Sigmoid colon (tissue), 7 donors: ENCODE measurements around the gene SLC38A4. TPM values are rescaled to one million over a fixed set of nuclear protein-coding genes. Genes with fewer than 3 reads are reported as not detected.

Experiments
- DNase-seq: peaks from one replicate; pipeline ENCODE4 v3.0.0-alpha.2; 2019
- H3K27ac ChIP-seq, 4 donors: fragments of 200-600 bp; sonication (generic); one replicate each; pipeline ENCODE4 v1.5.1; 2016 to 2019; ENCODE audit warnings: mild to moderate bottlenecking in 1 of 4
- H3K27me3 ChIP-seq, 3 donors: fragments of 200-600 bp; sonication (generic); one replicate each; pipeline ENCODE4 v1.5.1; 2019; ENCODE audit warnings: mild to moderate bottlenecking in 1 of 3
- H3K36me3 ChIP-seq, 4 donors: fragments of 200-600 bp; sonication (generic); one replicate each; pipeline ENCODE4 v1.5.1; 2016 to 2019
- H3K4me1 ChIP-seq, 4 donors: fragments of 200-600 bp; sonication (generic); one replicate each; pipeline ENCODE4 v1.5.1; 2017 to 2019
- H3K4me3 ChIP-seq, 4 donors: fragments of 200-600 bp; sonication (generic); one replicate each; pipeline ENCODE4 v1.5.1; 2017 to 2019; ENCODE audit warnings: mild to moderate bottlenecking in 2 of 4, moderate library complexity in 1 of 4
- H3K9me3 ChIP-seq, 4 donors: fragments of 200-600 bp in 3 of 4; sonication (generic) in 3 of 4; one replicate each; pipeline versions ENCODE4 v1.5.1 to v1.6.1; 2013 to 2019
- CTCF ChIP-seq, 4 experiments: fragments of 450-650 bp in 3 of 4; fragments of 200-600 bp in 1 of 4; IDR thresholded peaks; one replicate each; pipeline ENCODE4 v1.5.1; 2016 to 2019; ENCODE audit warnings: antibody characterized with exemption in 4 of 4, mild to moderate bottlenecking in 3 of 4, moderate library complexity in 2 of 4
- EP300 ChIP-seq, 4 donors: sonication (generic); formaldehyde crosslinking; IDR thresholded peaks; one replicate each; pipeline ENCODE4 v1.6.1; 2017; ENCODE audit warnings: antibody characterized with exemption in 4 of 4
- POLR2A ChIP-seq, 2 donors: fragments of 450-650 bp; IDR thresholded peaks; one replicate each; pipeline ENCODE4 v1.6.1; 2016; ENCODE audit warnings: antibody characterized with exemption in 2 of 2, mild to moderate bottlenecking in 2 of 2, moderate library complexity in 2 of 2
- POLR2AphosphoS5 ChIP-seq, 4 donors: sonication (generic); formaldehyde crosslinking; IDR thresholded peaks; one replicate each; pipeline ENCODE4 v1.6.1; 2017; ENCODE audit warnings: antibody characterized with exemption in 4 of 4
- WGBS, 2 donors: extraction: QIAGEN DNeasy Blood & Tissue Kit; methylation state at CpG; one replicate each; pipeline ENCODE4 v1.1.7; 2013; 5-methylcytosine and 5-hydroxymethylcytosine counted together
- intact Hi-C: fragments of 100-400 bp; cut with DNase I; formaldehyde crosslinking; loops from one replicate; pipeline ENCODE4 v1.15.1; 2023
- polyA plus RNA-seq, 3 donors: library from polyadenylated mRNA; stranded (reverse); fragments of 200-250 nt; gene quantifications; one replicate each; pipeline ENCODE4 v1.2.3, GENCODE V29; 2013
- total RNA-seq, 4 donors: library from RNA; depleted of rRNA; stranded (reverse); fragments of >200 nt; gene quantifications; one replicate each; pipeline ENCODE4 v1.1.0, GENCODE V29; 2016
- donor health status: healthy with polysubstance abuse.
- donor health status: Bipolar disorder and iron deficiency.
- donor health status: healthy.

Gene SLC38A4
- total and polyA plus RNA-seq, 7 donors: 0.39 to 3.5 (median 0.68) TPM

GRCh38 chr12:46792925-46793324, 32.9 kb downstream of the SLC38A4 start:
- H3K4me1 ChIP-seq: no peaks in the 10 kb centered on the region
- TF ChIP-seq CTCF (IDR thresholded peaks at IDR 0.05) (no peak), POLR2A (IDR thresholded peaks at IDR 0.05) (no peak), POLR2AphosphoS5 (IDR thresholded peaks at IDR 0.05) (no peak), EP300 (IDR thresholded peaks at IDR 0.05) (no peak)
- H3K4me3 ChIP-seq: no peak overlapping the region
- no peaks in the 10 kb centered on the region for H3K27me3 ChIP-seq
- 94 to 96% methylated on average over 3 of the region's 3 CpGs for WGBS, 2 donors
- H3K36me3 ChIP-seq: no peaks in the 10 kb centered on the region
- no peak for DNase-seq
- no peak overlapping the region for H3K27ac ChIP-seq
- no peaks in the 10 kb centered on the region for H3K9me3 ChIP-seq
- intact Hi-C loops: no loop called here

- H3K4me1 ChIP-seq: peaks cover 0 to 21% (median 2%) of the 10 kb centered on the region in 4 donors
- intact Hi-C loops: no loop called here
- H3K27ac ChIP-seq: no peak overlapping the region
- H3K4me3 ChIP-seq: no peak overlapping the region
- DNase-seq: no peak
- H3K9me3 ChIP-seq: no peaks in the 10 kb centered on the region
- 93 to 94% methylated on average over 1 of the region's 1 CpG for WGBS, 2 donors
- H3K36me3 ChIP-seq: no peaks in the 10 kb centered on the region
- no peak for TF ChIP-seq CTCF (IDR thresholded peaks at IDR 0.05)
- TF ChIP-seq POLR2AphosphoS5 (IDR thresholded peaks at IDR 0.05): no peak
- no peak for TF ChIP-seq EP300 (IDR thresholded peaks at IDR 0.05)
- no peak for TF ChIP-seq POLR2A (IDR thresholded peaks at IDR 0.05)
- H3K27me3 ChIP-seq: no peaks in the 10 kb centered on the region
Measured at GRCh38 chr12:46790066-46790465, 35.7 kb downstream of the SLC38A4 start.

- DNase-seq: no peak
- intact Hi-C loops: no loop called here
- TF ChIP-seq POLR2A (IDR thresholded peaks at IDR 0.05) (no peak), EP300 (IDR thresholded peaks at IDR 0.05) (no peak), POLR2AphosphoS5 (IDR thresholded peaks at IDR 0.05) (no peak), CTCF (IDR thresholded peaks at IDR 0.05) (no peak)
- WGBS, 2 donors: 77 to 79% methylated on average over 5 of the region's 5 CpGs
- Histone ChIP-seq H3K9me3 (no peaks in the 10 kb centered on the region), H3K4me3 (no peak overlapping the region), H3K4me1 (peaks cover 0 to 33% (median 12%) of the 10 kb centered on the region in 4 donors), H3K36me3 (no peaks in the 10 kb centered on the region), H3K27me3 (no peaks in the 10 kb centered on the region), H3K27ac (no peak overlapping the region)
Measured at GRCh38 chr12:46788072-46788887, 37.5 kb downstream of the SLC38A4 start.

- H3K27ac ChIP-seq: no peak overlapping the region
- no peaks in the 10 kb centered on the region for H3K27me3 ChIP-seq
- intact Hi-C loops: no loop called here
- no peaks in the 10 kb centered on the region for H3K9me3 ChIP-seq
- 91 to 94% methylated on average over 5 of the region's 5 CpGs for WGBS, 2 donors
- no peak overlapping the region for H3K4me3 ChIP-seq
- H3K36me3 ChIP-seq: no peaks in the 10 kb centered on the region
- no peak for DNase-seq
- H3K4me1 ChIP-seq: peaks cover 0 to 33% (median 12%) of the 10 kb centered on the region in 4 donors
- TF ChIP-seq POLR2A (IDR thresholded peaks at IDR 0.05): no peak
- TF ChIP-seq POLR2AphosphoS5 (IDR thresholded peaks at IDR 0.05): no peak
- TF ChIP-seq CTCF (IDR thresholded peaks at IDR 0.05): no peak
- TF ChIP-seq EP300 (IDR thresholded peaks at IDR 0.05): no peak
Measured at GRCh38 chr12:46787496-46788055, 38.2 kb downstream of the SLC38A4 start.
